HepG2 (cell line): ENCODE measurements around the gene SIGLEC10. TPM values are rescaled to one million over a fixed set of nuclear protein-coding genes. Genes with fewer than 3 reads are reported as not detected.

Experiments used
- ATAC-seq: fragments of 200-7000 bp; cut with Tn5 transposase; 3 replicates; pipeline ENCODE4 v1.9.1; 2020; ENCODE audit warnings: mild to moderate bottlenecking, moderate library complexity
- BruUV-seq: library from RNA; stranded (reverse); fragments of 400-500 nt; replicated peaks from 2 replicates; lab custom pipeline; 2021; lab: Mats Ljungman, UMichigan
- CTCF ChIA-PET: fragments of 300-600 bp; formaldehyde crosslinking; extraction: SDS; loops from one replicate; lab custom pipeline; 2021; ENCODE audit warnings: low total read pairs, inconsistent platforms, low intra/inter-chr PET ratio; lab: Yijun Ruan, JAX
- POLR2A ChIA-PET: fragments of 350-600 bp; sonication (Branson Sonifier 250); formaldehyde crosslinking; loops from one replicate; lab custom pipeline; 2020; ENCODE audit warnings: antibody characterized with exemption, inconsistent platforms; lab: Yijun Ruan, JAX
- DNase-seq: peaks from one replicate; pipeline ENCODE4 v3.0.0-alpha.2; 2015; ENCODE audit warnings: low spot score
- FAIRE-seq: peaks from 3 replicates; lab custom pipeline; 2011; peaks lifted over from hg19 to GRCh38; lab: Jason Lieb, UNC
- H2AFZ ChIP-seq: one replicate; pipeline ENCODE4 v1.6.1; 2011; ENCODE audit warnings: low read length, inconsistent platforms
- H3K27ac ChIP-seq: fragments of 300-600 bp; 3 replicates; pipeline ENCODE4 v1.8.0; 2011; ENCODE audit warnings: mixed run types, mild to moderate bottlenecking, mixed read lengths, low read length, inconsistent platforms; ENCODE audit not compliant: insufficient read depth; ENCODE audit errors: extremely low read length
- H3K27me3 ChIP-seq, 2 experiments: fragments of 200-600 bp in 1 of 2; 2 replicates in 1 of 2; 3 replicates in 1 of 2; pipeline versions ENCODE4 v1.6.0 to v1.8.0; 2011; ENCODE audit warnings: low read length in 2 of 2, mild to moderate bottlenecking in 2 of 2, moderate library complexity in 2 of 2, inconsistent platforms in 1 of 2; ENCODE audit not compliant: insufficient read depth in 2 of 2, control insufficient read depth in 1 of 2
- H3K36me3 ChIP-seq, 2 experiments: fragments of 200-600 bp in 1 of 2; replicated peaks in 1 of 2; 2 replicates in 1 of 2; 3 replicates in 1 of 2; pipeline versions ENCODE4 v1.5.1 to v1.8.0; 2011; ENCODE audit warnings: low read length in 2 of 2, inconsistent platforms in 1 of 2; ENCODE audit not compliant: insufficient read depth in 2 of 2, control insufficient read depth in 1 of 2
- H3K4me1 ChIP-seq: 2 replicates; pipeline ENCODE4 v1.5.1; 2012; ENCODE audit warnings: low read length, inconsistent platforms; ENCODE audit not compliant: insufficient read depth
- H3K4me2 ChIP-seq: 2 replicates; pipeline ENCODE4 v1.6.0; 2011; ENCODE audit warnings: low read depth, low read length, inconsistent platforms
- H3K4me3 ChIP-seq, 3 experiments: fragments of 200-600 bp in 1 of 3; sonication (generic), shearing (Covaris generic) in 1 of 3; replicated peaks in 1 of 3; 2 replicates each; pipeline ENCODE4 v1.5.1; 2011 to 2016; ENCODE audit warnings: low read length in 3 of 3, inconsistent platforms in 2 of 3, low read depth in 2 of 3, mild to moderate bottlenecking in 2 of 3, control low read depth in 1 of 3, mixed read lengths in 1 of 3; ENCODE audit not compliant: insufficient read depth in 1 of 3
- H3K79me2 ChIP-seq: one replicate; pipeline ENCODE4 v1.6.1; 2011; ENCODE audit warnings: low read length, inconsistent platforms; ENCODE audit not compliant: insufficient read depth
- H3K9ac ChIP-seq: 2 replicates; pipeline ENCODE4 v1.6.0; 2011; ENCODE audit warnings: mild to moderate bottlenecking, low read depth, low read length, inconsistent platforms; ENCODE audit not compliant: insufficient read depth
- H3K9me3 ChIP-seq: 2 replicates; pipeline ENCODE4 v1.5.1; 2012; ENCODE audit warnings: mild to moderate bottlenecking, low read length
- H4K20me1 ChIP-seq: 2 replicates; pipeline ENCODE4 v1.6.0; 2011; ENCODE audit warnings: inconsistent platforms, mild to moderate bottlenecking, low read length, moderate library complexity; ENCODE audit not compliant: insufficient read depth
- CCAR2 ChIP-seq: fragments of 200-400 bp; formaldehyde crosslinking; optimal IDR thresholded peaks from 2 replicates; pipeline ENCODE3; 2018; ENCODE audit warnings: low read depth, mild to moderate bottlenecking, low read length, moderate library complexity
- CREM ChIP-seq, 2 experiments: sonication (generic) in 1 of 2; formaldehyde crosslinking in 1 of 2; IDR thresholded peaks; 2 replicates each; pipeline versions ENCODE4 v1.4.0 to v1.6.1; 2016 to 2020; ENCODE audit warnings: antibody characterized with exemption in 1 of 2, mild to moderate bottlenecking in 1 of 2, missing genetic modification reagents in 1 of 2
- DBP ChIP-seq: sonication (generic); formaldehyde crosslinking; IDR thresholded peaks from 2 replicates; pipeline ENCODE4 v1.4.0; 2020; ENCODE audit warnings: missing genetic modification reagents; ENCODE audit errors: not compliant biosample characterization
- MAZ ChIP-seq, 2 experiments: sonication (generic) in 1 of 2; formaldehyde crosslinking in 1 of 2; IDR thresholded peaks; 2 replicates each; pipeline versions ENCODE4 v1.5.0 to v1.6.1; 2012 to 2020; ENCODE audit warnings: low read depth in 2 of 2, mild to moderate bottlenecking in 2 of 2, borderline replicate concordance in 1 of 2, improper control_type of control experiment in 1 of 2, low read length in 1 of 2, missing genetic modification reagents in 1 of 2, moderate library complexity in 1 of 2
- MLXIP ChIP-seq: sonication (generic); formaldehyde crosslinking; IDR thresholded peaks from 2 replicates; pipeline ENCODE4 v1.9.0; 2021; ENCODE audit warnings: missing genetic modification reagents, borderline replicate concordance
- NBN ChIP-seq: fragments of 450-650 bp; conservative IDR thresholded peaks from 2 replicates; pipeline ENCODE4 v1.6.1; 2017
- POGK ChIP-seq: sonication (generic); formaldehyde crosslinking; conservative IDR thresholded peaks from 2 replicates; pipeline ENCODE4 v1.8.0; 2022; ENCODE audit warnings: mild to moderate bottlenecking, moderate library complexity, missing genetic modification reagents
- RARG ChIP-seq: sonication (generic); formaldehyde crosslinking; IDR thresholded peaks from 2 replicates; pipeline ENCODE4 v1.4.0; 2020; ENCODE audit warnings: low read depth, mild to moderate bottlenecking, missing genetic modification reagents
- RBAK ChIP-seq: sonication (generic); formaldehyde crosslinking; IDR thresholded peaks from 2 replicates; pipeline ENCODE4 v1.5.1; 2020; ENCODE audit warnings: mild to moderate bottlenecking, missing genetic modification reagents
- SOX6 ChIP-seq, 2 experiments: fragments of 450-650 bp in 1 of 2; sonication (generic) in 1 of 2; formaldehyde crosslinking in 1 of 2; IDR thresholded peaks; 2 replicates each; pipeline versions ENCODE4 v1.4.0 to v1.6.1; 2017 to 2020; ENCODE audit warnings: antibody characterized with exemption in 1 of 2, mild to moderate bottlenecking in 1 of 2, missing genetic modification reagents in 1 of 2
- THAP9 ChIP-seq: sonication (generic); formaldehyde crosslinking; IDR thresholded peaks from 2 replicates; pipeline ENCODE4; 2020; ENCODE audit warnings: missing genetic modification reagents, mild to moderate bottlenecking, borderline replicate concordance
- TP53 ChIP-seq: sonication (generic); formaldehyde crosslinking; conservative IDR thresholded peaks from 2 replicates; pipeline ENCODE4 v1.4.0; 2020; ENCODE audit warnings: missing genetic modification reagents
- ZNF225 ChIP-seq: sonication (generic); formaldehyde crosslinking; IDR thresholded peaks from 2 replicates; pipeline ENCODE4 v1.4.0; 2020; ENCODE audit warnings: mild to moderate bottlenecking, missing genetic modification reagents
- ZNF432 ChIP-seq: sonication (generic); formaldehyde crosslinking; IDR thresholded peaks from 2 replicates; pipeline ENCODE4 v1.5.0; 2020; ENCODE audit warnings: missing genetic modification reagents, mild to moderate bottlenecking, borderline replicate concordance
- WGBS: methylation state at CpG from one replicate; pipeline ENCODE4 v1.1.6; 2017; ENCODE audit warnings: low lambda C conversion rate; 5-methylcytosine and 5-hydroxymethylcytosine counted together
- in situ Hi-C: cut with HindIII; loops from 2 replicates; pipeline ENCODE4 v1.10.0; 2017; ENCODE audit warnings: low pct_unique_long_range_greater_than_20kb; ENCODE audit not compliant: extremely low pct_ligation_motif_present
- intact Hi-C: fragments of 100-400 bp; cut with micrococcal nuclease; formaldehyde crosslinking; loops from one replicate; pipeline ENCODE4 v1.10.0; 2022; ENCODE audit not compliant: unreplicated experiment
- polyA plus RNA-seq, 8 experiments: library from polyadenylated mRNA; depleted of rRNA in 3 of 8; stranded (reverse) in 7 of 8; unstranded in 1 of 8; fragments of >200 nt; fragmentation: Illumina TruSeq in 4 of 8; extraction: Trizol in 4 of 8; gene quantifications; 2 replicates each; pipeline versions ENCODE4 v1.2.1 to v1.2.3, GENCODE V29; 2011 to 2016; ENCODE audit warnings: low read depth in 4 of 8, missing spikeins in 1 of 8, mixed read lengths in 1 of 8; ENCODE audit not compliant: insufficient read depth in 1 of 8
- total RNA-seq, 5 experiments: library from RNA; depleted of rRNA; stranded (reverse); fragments of >200 nt; fragmentation: Illumina TruSeq; extraction: Trizol; gene quantifications; 2 replicates each; pipeline ENCODE4 v1.2.3, GENCODE V29; 2016; ENCODE audit warnings: low read depth in 1 of 5

Gene SIGLEC10
- total and polyA plus RNA-seq, 2 of the 13 experiments (the other 11 are each of a cell fraction or from before 2014, with no cell fraction given): not detected

- no peak for DNase-seq
- Histone ChIP-seq H2AFZ (no peak overlapping the region), H4K20me1 (no peaks in the 10 kb centered on the region), H3K9ac (no peak overlapping the region), H3K79me2 (no peaks in the 10 kb centered on the region), H3K4me1 (peaks cover 10% of the 10 kb centered on the region), H3K4me2 (no peak overlapping the region), H3K27me3 (no peaks in the 10 kb centered on the region), H3K27ac (no peak overlapping the region), H3K9me3 (peaks cover 25% of the 10 kb centered on the region), H3K36me3 (no peaks in the 10 kb centered on the region), H3K4me3 (no peak overlapping the region)
- in situ Hi-C loops (no loop called here), intact Hi-C loops (no loop called here)
- ChIA-PET CTCF (no interaction called here), POLR2A (no interaction called here)
- no peak for FAIRE-seq
- no peak for ATAC-seq
- WGBS: 59% methylated on average over 9 of the region's 9 CpGs
- no TSS peak for BruUV-seq
- TF ChIP-seq THAP9 (CRISPR knock-in tag) (no peak), CREM (IDR thresholded peaks at IDR 0.05) (no peak), CREM (CRISPR knock-in tag; IDR thresholded peaks at IDR 0.05) (no peak), MAZ (IDR thresholded peaks at IDR 0.05; ENCODE audit: borderline replicate concordance, low read depth, low read length) (no peak), MAZ (CRISPR knock-in tag; IDR thresholded peaks at IDR 0.05; ENCODE audit: low read depth) (no peak), ZNF432 (no peak), RBAK (no peak), MLXIP (CRISPR knock-in tag) (no peak), DBP (no peak), SOX6 (IDR thresholded peaks at IDR 0.05) (no peak), SOX6 (CRISPR knock-in tag; IDR thresholded peaks at IDR 0.05) (no peak), RARG (CRISPR knock-in tag) (no peak), NBN (no peak), POGK (CRISPR knock-in tag) (no peak), ZNF225 (CRISPR knock-in tag) (no peak), CCAR2 (no peak), TP53 (no peak)
These were observed 15.3 kb downstream of the SIGLEC10 start for GRCh38 chr19:51402117-51402516.
